Body of pancreas (tissue), 4 donors: ENCODE data around the gene DYNLL1. TPM values are rescaled to one million over a fixed set of nuclear protein-coding genes. Genes with fewer than 3 reads are reported as not detected.

Source experiments
- ATAC-seq: fragments of 150-250 bp; one replicate; pipeline ENCODE4 v1.9.1; 2016
- DNase-seq, 4 donors: peaks; one replicate each; pipeline ENCODE4 v3.0.0-alpha.2; 2019
- H3K27ac ChIP-seq, 4 donors: fragments of 200-600 bp; sonication (generic); 1 replicate in 3 of 4; 2 replicates in 1 of 4; pipeline versions ENCODE4 v1.5.1 to v1.6.1; 2016 to 2019; ENCODE audit warnings: mild to moderate bottlenecking in 1 of 4, mixed read lengths in 1 of 4, moderate library complexity in 1 of 4
- H3K27me3 ChIP-seq, 2 donors: fragments of 200-600 bp; sonication (generic); one replicate each; pipeline ENCODE4 v1.6.0; 2016; ENCODE audit warnings: mild to moderate bottlenecking in 1 of 2
- H3K36me3 ChIP-seq, 2 donors: fragments of 200-600 bp; sonication (generic); replicated peaks in 1 of 2; 2 replicates each; pipeline ENCODE4 v1.5.1; 2016; ENCODE audit warnings: low read depth in 2 of 2; ENCODE audit not compliant: insufficient read depth in 1 of 2
- H3K4me1 ChIP-seq: fragments of 200-600 bp; sonication (generic); one replicate; pipeline ENCODE4 v1.6.0; 2016
- H3K4me3 ChIP-seq, 2 donors: fragments of 200-600 bp; sonication (generic); 1 replicate in 1 of 2; 2 replicates in 1 of 2; pipeline ENCODE4 v1.5.1; 2016 to 2019
- H3K9me3 ChIP-seq, 3 donors: fragments of 200-600 bp; sonication (generic); 1 replicate in 2 of 3; 2 replicates in 1 of 3; pipeline ENCODE4 v1.5.1; 2016
- CTCF ChIP-seq, 7 experiments: fragments of 450-650 bp in 4 of 7; fragments of 200-600 bp in 3 of 7; sonication (generic) in 3 of 7; IDR thresholded peaks; one replicate each; pipeline ENCODE4 v1.5.1; 2016 to 2019; ENCODE audit warnings: antibody characterized with exemption in 7 of 7
- POLR2A ChIP-seq, 3 donors: fragments of 450-650 bp; IDR thresholded peaks; one replicate each; pipeline ENCODE4 v1.6.1; 2016; ENCODE audit warnings: antibody characterized with exemption in 3 of 3, mild to moderate bottlenecking in 2 of 3
- WGBS, 2 donors: methylation state at CpG; one replicate each; pipeline ENCODE4 v1.1.5; 2017; 5-methylcytosine and 5-hydroxymethylcytosine counted together
- intact Hi-C: fragments of 100-400 bp; cut with DNase I; formaldehyde crosslinking; loops from one replicate; pipeline ENCODE4 v1.15.1; 2023
- small RNA-seq: library from RNA; depleted of rRNA; stranded (forward); fragments of <200 nt; gene quantifications from one replicate; pipeline ENCODE3, GENCODE V24; 2016
- total RNA-seq, 2 donors: library from RNA; depleted of rRNA; stranded (reverse); fragments of >200 nt; gene quantifications; one replicate each; pipeline ENCODE4 v1.1.0, GENCODE V29; 2016

The DYNLL1 gene
- total RNA-seq, 2 donors from 2014 or later = 48.5 to 143 TPM

- Histone ChIP-seq H3K4me3 (no peak overlapping the region), H3K4me1 (peaks cover 63% of the 10 kb centered on the region), H3K36me3 (peaks cover 0 to 16% of the 10 kb centered on the region in 2 donors), H3K9me3 (no peaks in the 10 kb centered on the region), H3K27me3 (no peaks in the 10 kb centered on the region), H3K27ac (no peak overlapping the region)
- TF ChIP-seq POLR2A (IDR thresholded peaks at IDR 0.05) (no peak), CTCF (IDR thresholded peaks at IDR 0.05) (no peak)
- DNase-seq = no peak
- intact Hi-C loops = no loop called here
- ATAC-seq = no peak
- 84 to 85% methylated on average over 3 of the region's 3 CpGs for WGBS, 2 donors
These were observed 48.8 kb downstream of the DYNLL1 start for GRCh38 chr12:120544691-120545090.

GRCh38 chr12:120546050-120546386 lies 50.1 kb downstream of the DYNLL1 start:
- WGBS, 2 donors = 55 to 58% methylated on average over 3 of the region's 3 CpGs
- Histone ChIP-seq H3K4me3 (no peak overlapping the region), H3K27ac (no peak overlapping the region), H3K36me3 (peaks cover 0 to 16% of the 10 kb centered on the region in 2 donors), H3K4me1 (peaks cover 56% of the 10 kb centered on the region), H3K27me3 (no peaks in the 10 kb centered on the region), H3K9me3 (no peaks in the 10 kb centered on the region)
- DNase-seq = no peak
- intact Hi-C loops = no loop called here
- no peak for TF ChIP-seq POLR2A (IDR thresholded peaks at IDR 0.05)
- TF ChIP-seq CTCF (IDR thresholded peaks at IDR 0.05) = no peak
- no peak for ATAC-seq

Small RNA genes within 50 kb of the gene (small RNA-seq; reads per million reads assigned to genes)
- not detected for gene RF00019

Other genes with a start within 250 kb of the DYNLL1 start
- gene PXN, start 230.4 kb upstream of the DYNLL1 start, total RNA-seq = 10 to 100 TPM; 29.3 to 35.9 TPM
- under 1 TPM; under 0.01 TPM for gene RNU4-2, start 204.2 kb upstream of the DYNLL1 start, total RNA-seq
- gene RNU4-1, start 202.9 kb upstream of the DYNLL1 start, total RNA-seq = under 1 TPM; under 0.01 TPM
- gene SIRT4, start 193.8 kb upstream of the DYNLL1 start, total RNA-seq = 1 to 10 TPM in 1 of 2 donors, under 1 TPM in 1; 0.99 to 6.2 TPM
- gene PLA2G1B, start 168.3 kb upstream of the DYNLL1 start, total RNA-seq = over 10,000 TPM in 1 of 2 donors, 1,000 to 10,000 TPM in 1; 6,971 to 11,984 TPM
- 1 to 10 TPM in 1 of 2 donors, under 1 TPM in 1; 0.66 to 1.3 TPM for gene MSI1, start 126.9 kb upstream of the DYNLL1 start, total RNA-seq
- 100 to 1,000 TPM; 183 to 359 TPM for gene COX6A1, start 58.0 kb upstream of the DYNLL1 start, total RNA-seq
- gene TRIAP1, start 49.7 kb upstream of the DYNLL1 start, total RNA-seq = 10 to 100 TPM in 1 of 2 donors, 1 to 10 TPM in 1; 2.3 to 11.2 TPM
- 10 to 100 TPM; 16.9 to 24.1 TPM for gene GATC, start 49.7 kb upstream of the DYNLL1 start, total RNA-seq
- 10 to 100 TPM; 86.0 to 93.9 TPM for gene SRSF9, start 26.4 kb upstream of the DYNLL1 start, total RNA-seq
- 10 to 100 TPM in 1 of 2 donors, 1 to 10 TPM in 1; 9.6 to 24.1 TPM for gene COQ5, start 33.0 kb downstream of the DYNLL1 start, total RNA-seq
- 100 to 1,000 TPM in 1 of 2 donors, 10 to 100 TPM in 1; 62.5 to 124 TPM for gene RNF10, start 38.2 kb downstream of the DYNLL1 start, total RNA-seq
- gene POP5, start 85.3 kb downstream of the DYNLL1 start, total RNA-seq = 10 to 100 TPM; 23.9 to 45.8 TPM
- gene CABP1, start 144.5 kb downstream of the DYNLL1 start, total RNA-seq = 1 to 10 TPM in 1 of 2 donors, under 1 TPM in 1; 0.33 to 1.0 TPM
- gene MLEC, start 191.0 kb downstream of the DYNLL1 start, total RNA-seq = 100 to 1,000 TPM in 1 of 2 donors, 10 to 100 TPM in 1; 54.7 to 107 TPM
- gene UNC119B, start 214.3 kb downstream of the DYNLL1 start, total RNA-seq = 10 to 100 TPM in 1 of 2 donors, 1 to 10 TPM in 1; 8.6 to 23.6 TPM
- gene ACADS, start 229.7 kb downstream of the DYNLL1 start, total RNA-seq = 10 to 100 TPM; 33.5 to 55.0 TPM